IPS-20b (cell line): ENCODE measurements around the gene MSI2.

ENCODE experiments used
- H3K27ac ChIP-seq: one replicate; pipeline ENCODE4 v1.5.1; 2013; ENCODE audit warnings: low read length
- H3K27me3 ChIP-seq: 2 replicates; pipeline ENCODE4 v1.6.1; 2013; ENCODE audit warnings: mild to moderate bottlenecking, low read length, inconsistent platforms; ENCODE audit not compliant: insufficient read depth
- H3K36me3 ChIP-seq: 2 replicates; pipeline ENCODE4 v1.6.1; 2013; ENCODE audit warnings: low read depth, mild to moderate bottlenecking, inconsistent platforms, low read length, moderate library complexity; ENCODE audit not compliant: insufficient read depth
- H3K4me1 ChIP-seq: 2 replicates; pipeline ENCODE4 v1.6.1; 2013; ENCODE audit warnings: mild to moderate bottlenecking, control low read depth, inconsistent platforms, low read length, moderate library complexity; ENCODE audit not compliant: insufficient read depth
- H3K4me3 ChIP-seq: 2 replicates; pipeline ENCODE4 v1.5.1; 2013; ENCODE audit warnings: mild to moderate bottlenecking, low read length, inconsistent platforms
- H3K9ac ChIP-seq: 2 replicates; pipeline ENCODE4 v1.6.1; 2013; ENCODE audit warnings: low read depth, mild to moderate bottlenecking, inconsistent platforms, low read length, moderate library complexity
- H3K9me3 ChIP-seq: 2 replicates; pipeline ENCODE4 v1.6.1; 2013; ENCODE audit warnings: mild to moderate bottlenecking, low read depth, low read length, inconsistent platforms; ENCODE audit not compliant: insufficient read depth

MSI2 gene

DNA sequence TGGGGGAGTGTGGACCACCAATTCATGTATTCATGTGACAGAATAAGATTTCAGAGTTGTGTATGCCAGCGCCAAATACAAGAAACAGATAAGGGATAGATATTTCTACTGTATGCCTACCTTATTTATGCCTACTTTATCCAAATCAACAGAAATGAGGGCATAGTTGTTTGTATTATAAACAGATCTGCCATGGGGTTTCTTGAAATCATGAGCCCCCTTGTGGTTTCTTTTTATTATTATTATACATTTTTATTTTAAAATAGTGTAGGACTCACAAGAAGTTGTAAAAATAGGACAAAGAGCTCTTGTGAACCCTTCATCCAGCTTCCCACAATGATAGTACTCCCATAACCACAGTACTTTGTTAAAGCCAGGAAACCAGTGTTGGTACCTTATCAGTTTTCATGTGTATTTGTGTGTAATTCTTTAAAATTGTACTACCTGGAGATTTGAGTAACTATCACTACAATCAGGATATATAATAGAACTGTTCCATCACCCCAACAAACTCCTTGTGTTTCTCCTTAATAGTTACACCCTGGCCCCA, 259.4 kb downstream of the MSI2 start:
- Histone ChIP-seq H3K9me3 (no peaks in the 10 kb centered on the region), H3K36me3 (no peaks in the 10 kb centered on the region), H3K27me3 (no peaks in the 10 kb centered on the region), H3K4me1 (peaks cover 16% of the 10 kb centered on the region), H3K4me3 (no peak overlapping the region), H3K27ac (no peak overlapping the region), H3K9ac (no peak overlapping the region)

DNA sequence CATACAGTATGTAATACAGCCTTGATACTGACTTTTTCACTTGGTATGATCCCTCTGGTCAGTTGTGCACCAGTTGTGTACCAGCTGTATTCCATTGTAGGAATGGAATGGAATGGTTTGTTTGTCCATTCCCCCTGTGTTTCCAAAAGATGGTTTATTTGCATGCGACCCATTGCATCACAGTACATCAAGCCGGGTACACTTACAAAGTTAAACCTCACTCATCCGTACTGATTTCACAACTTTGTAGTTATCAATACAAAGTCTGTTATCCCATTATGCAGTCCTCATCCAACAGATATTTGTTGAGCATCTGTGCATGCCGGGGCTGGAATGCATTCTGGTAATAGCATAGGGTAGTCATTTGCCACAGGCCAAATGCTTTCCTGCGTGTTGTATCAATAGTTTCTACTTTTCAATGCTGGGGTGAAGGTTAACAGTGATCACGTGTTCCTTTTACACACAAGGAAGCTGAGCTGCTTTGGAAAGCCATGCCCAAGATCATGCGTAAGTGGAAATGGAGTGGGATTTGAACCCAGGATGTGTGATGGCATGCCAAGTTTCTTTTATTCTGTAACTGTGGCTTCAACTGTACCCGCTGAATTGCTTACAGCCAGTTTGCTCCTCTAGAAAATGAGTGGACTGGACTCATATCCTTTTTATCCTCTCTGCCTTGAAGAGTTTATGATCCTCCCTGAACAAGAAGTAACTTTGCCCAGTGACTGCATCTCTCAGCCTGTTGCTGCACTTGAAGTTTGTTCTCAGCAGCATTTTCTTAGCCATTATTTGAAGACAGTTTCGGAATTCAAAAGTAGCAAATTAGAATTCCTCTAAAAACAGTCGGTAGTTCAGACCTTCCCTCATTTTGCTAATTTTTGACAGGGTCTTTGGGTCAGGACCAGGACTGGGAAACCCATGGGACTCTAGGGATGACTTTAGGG, 260.2 kb downstream of the MSI2 start:
- no peaks in the 10 kb centered on the region for H3K36me3 ChIP-seq
- H3K27ac ChIP-seq, result no peak overlapping the region
- H3K27me3 ChIP-seq, result no peaks in the 10 kb centered on the region
- no peak overlapping the region for H3K9ac ChIP-seq
- H3K9me3 ChIP-seq, result no peaks in the 10 kb centered on the region
- peaks cover 16% of the 10 kb centered on the region for H3K4me1 ChIP-seq
- H3K4me3 ChIP-seq, result no peak overlapping the region

- Histone ChIP-seq H3K9ac (no peak overlapping the region), H3K9me3 (no peaks in the 10 kb centered on the region), H3K4me1 (peaks cover 16% of the 10 kb centered on the region), H3K27ac (no peak overlapping the region), H3K36me3 (no peaks in the 10 kb centered on the region), H3K27me3 (no peaks in the 10 kb centered on the region), H3K4me3 (no peak overlapping the region)
Observed at GRCh38 chr17:57517273-57517631, 260.9 kb downstream of the MSI2 start.

GRCh38 chr17:57517632-57518456, 261.5 kb downstream of the MSI2 start:
- peaks cover 16% of the 10 kb centered on the region for H3K4me1 ChIP-seq
- no peak overlapping the region for H3K9ac ChIP-seq
- H3K9me3 ChIP-seq, result no peaks in the 10 kb centered on the region
- no peak overlapping the region for H3K27ac ChIP-seq
- H3K27me3 ChIP-seq, result no peaks in the 10 kb centered on the region
- H3K4me3 ChIP-seq, result no peak overlapping the region
- no peaks in the 10 kb centered on the region for H3K36me3 ChIP-seq

GRCh38 chr17:57518587-57519581, 262.6 kb downstream of the MSI2 start:
- H3K36me3 ChIP-seq, result no peaks in the 10 kb centered on the region
- H3K27ac ChIP-seq, result no peak overlapping the region
- H3K9ac ChIP-seq, result no peak overlapping the region
- H3K4me1 ChIP-seq, result peaks cover 17% of the 10 kb centered on the region
- no peaks in the 10 kb centered on the region for H3K9me3 ChIP-seq
- no peaks in the 10 kb centered on the region for H3K27me3 ChIP-seq
- H3K4me3 ChIP-seq, result no peak overlapping the region

GRCh38 chr17:57519800-57520199, 263.5 kb downstream of the MSI2 start:
- Histone ChIP-seq H3K4me3 (no peak overlapping the region), H3K36me3 (no peaks in the 10 kb centered on the region), H3K27ac (no peak overlapping the region), H3K4me1 (peaks cover 26% of the 10 kb centered on the region), H3K27me3 (no peaks in the 10 kb centered on the region), H3K9ac (no peak overlapping the region), H3K9me3 (no peaks in the 10 kb centered on the region)

GRCh38 chr17:57521606-57522005, 265.3 kb downstream of the MSI2 start:
- H3K4me3 ChIP-seq, result no peak overlapping the region
- no peaks in the 10 kb centered on the region for H3K36me3 ChIP-seq
- peaks cover 33% of the 10 kb centered on the region for H3K4me1 ChIP-seq
- no peaks in the 10 kb centered on the region for H3K9me3 ChIP-seq
- no peak overlapping the region for H3K9ac ChIP-seq
- H3K27ac ChIP-seq, result no peak overlapping the region
- H3K27me3 ChIP-seq, result no peaks in the 10 kb centered on the region

GRCh38 chr17:57522042-57523005, 266.0 kb downstream of the MSI2 start:
- Histone ChIP-seq H3K9ac (no peak overlapping the region), H3K4me1 (peaks cover 34% of the 10 kb centered on the region), H3K36me3 (no peaks in the 10 kb centered on the region), H3K27me3 (no peaks in the 10 kb centered on the region), H3K9me3 (no peaks in the 10 kb centered on the region), H3K4me3 (no peak overlapping the region), H3K27ac (no peak overlapping the region)

- Histone ChIP-seq H3K36me3 (no peaks in the 10 kb centered on the region), H3K9me3 (no peaks in the 10 kb centered on the region), H3K27me3 (no peaks in the 10 kb centered on the region), H3K9ac (no peak overlapping the region), H3K4me1 (peaks cover 38% of the 10 kb centered on the region), H3K4me3 (no peak overlapping the region), H3K27ac (no peak overlapping the region)
Observed at GRCh38 chr17:57523926-57524632, 267.8 kb downstream of the MSI2 start.
